Measurements from ENCODE around the gene DPP10. TPM values are rescaled to one million over a fixed set of nuclear protein-coding genes. Genes with fewer than 3 reads are reported as not detected.

Gene DPP10
- total RNA-seq, 2 donors from 2014 or later, result 3.1 to 11.2 TPM

DNA sequence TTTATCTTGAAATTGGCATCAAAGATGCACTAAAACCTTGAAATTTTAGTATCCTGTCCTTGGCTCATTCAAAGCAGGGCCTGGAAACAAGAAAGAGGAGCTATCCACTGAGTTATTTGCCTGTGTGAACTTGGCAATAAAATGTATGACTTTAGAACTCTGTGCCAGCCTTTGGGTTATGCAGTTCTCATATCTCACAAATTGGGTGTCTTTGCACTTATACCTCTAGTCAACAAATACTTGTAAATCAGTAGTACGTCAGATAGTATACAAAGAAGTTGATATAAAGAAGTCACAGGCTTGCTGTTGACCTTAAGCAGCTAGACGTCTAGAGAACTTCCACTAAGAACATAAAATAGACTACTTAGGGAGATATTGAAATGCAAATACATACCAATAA is 1331.9 kb downstream of the DPP10 start:
- Histone ChIP-seq H3K27ac (no peak overlapping the region), H3K9me3 (no peaks in the 10 kb centered on the region), H3K4me3 (no peak overlapping the region), H3K4me1 (no peaks in the 10 kb centered on the region), H3K36me3 (replicated peaks in 1 of 2; ENCODE audit: insufficient read depth in 1 of 2, low read depth in 2 of 2) (no peaks in the 10 kb centered on the region), H3K27me3 (no peaks in the 10 kb centered on the region)
- DNase-seq (no peak), ATAC-seq (no peak)
- intact Hi-C loops (cut with DNase I), result no loop called here
- no peak for TF ChIP-seq CTCF (IDR thresholded peaks at IDR 0.05)
- TF ChIP-seq POLR2A (IDR thresholded peaks at IDR 0.05), result no peak
- WGBS, 2 donors, result 50 to 53% methylated on average over 2 of the region's 2 CpGs

- ATAC-seq (no peak), DNase-seq (no peak)
- 81 to 87% methylated on average over 2 of the region's 2 CpGs for WGBS, 2 donors
- no peaks in the 10 kb centered on the region for H3K4me1 ChIP-seq
- no peak overlapping the region for H3K4me3 ChIP-seq
- no peaks in the 10 kb centered on the region for H3K9me3 ChIP-seq
- H3K36me3 ChIP-seq (replicated peaks in 1 of 2; ENCODE audit: insufficient read depth in 1 of 2, low read depth in 2 of 2), result no peaks in the 10 kb centered on the region
- H3K27ac ChIP-seq, result no peak overlapping the region
- H3K27me3 ChIP-seq, result no peaks in the 10 kb centered on the region
- intact Hi-C loops (cut with DNase I), result no loop called here
- TF ChIP-seq POLR2A (IDR thresholded peaks at IDR 0.05) (no peak), CTCF (IDR thresholded peaks at IDR 0.05) (no peak)
These were observed 1336.7 kb downstream of the DPP10 start for GRCh38 chr2:115779085-115779632.

DNA sequence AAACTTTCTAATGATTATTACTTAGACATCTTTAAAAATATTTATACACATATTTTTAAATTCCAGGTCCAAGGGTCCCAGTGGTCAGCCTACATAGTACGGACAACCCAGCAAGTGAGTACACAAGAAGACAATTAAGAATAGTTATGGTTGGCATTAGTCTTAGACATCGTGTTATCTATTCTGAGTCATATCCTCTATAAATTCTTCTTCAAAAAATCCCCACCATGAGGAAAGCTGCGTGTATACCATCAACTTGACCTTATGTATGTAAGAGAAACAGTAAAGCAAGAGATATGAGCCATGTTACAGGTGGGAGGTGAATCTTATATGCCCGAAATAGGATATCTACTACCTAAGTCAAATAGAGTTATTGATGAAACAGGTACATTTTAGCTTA is 1339.8 kb downstream of the DPP10 start:
- 88 to 93% methylated on average over 4 of the region's 4 CpGs for WGBS, 2 donors
- intact Hi-C loops (cut with DNase I), result no loop called here
- H3K36me3 ChIP-seq (replicated peaks in 1 of 2; ENCODE audit: insufficient read depth in 1 of 2, low read depth in 2 of 2), result no peaks in the 10 kb centered on the region
- TF ChIP-seq CTCF (IDR thresholded peaks at IDR 0.05) (no peak), POLR2A (IDR thresholded peaks at IDR 0.05) (no peak)
- H3K27ac ChIP-seq, result no peak overlapping the region
- ATAC-seq, result no peak
- H3K27me3 ChIP-seq, result no peaks in the 10 kb centered on the region
- H3K9me3 ChIP-seq, result no peaks in the 10 kb centered on the region
- no peak overlapping the region for H3K4me3 ChIP-seq
- DNase-seq, result no peak
- H3K4me1 ChIP-seq, result no peaks in the 10 kb centered on the region

DNA sequence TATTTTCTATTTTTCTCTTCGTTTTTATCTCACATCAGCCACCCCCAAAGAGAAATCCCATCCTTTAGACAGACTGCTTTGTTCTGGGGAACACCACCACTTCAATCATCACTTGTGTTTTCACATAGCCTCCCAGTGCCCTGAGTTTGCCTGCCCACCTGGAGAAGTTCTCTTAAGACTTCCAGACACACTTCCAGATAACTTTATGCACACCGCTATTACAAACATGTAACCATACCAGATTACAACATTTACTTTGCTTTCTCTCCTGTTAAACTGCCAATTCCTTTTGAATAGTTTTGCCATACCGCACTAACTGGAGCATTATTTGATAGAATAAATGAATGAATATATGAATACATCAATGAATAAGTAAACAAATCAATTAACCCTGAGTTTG is 1353.6 kb downstream of the DPP10 start:
- no peaks in the 10 kb centered on the region for H3K36me3 ChIP-seq (replicated peaks in 1 of 2; ENCODE audit: insufficient read depth in 1 of 2, low read depth in 2 of 2)
- H3K9me3 ChIP-seq, result no peaks in the 10 kb centered on the region
- H3K4me3 ChIP-seq, result no peak overlapping the region
- H3K27me3 ChIP-seq, result no peaks in the 10 kb centered on the region
- intact Hi-C loops (cut with DNase I), result no loop called here
- peak in 1 of 4 donors; percentile 17 for DNase-seq
- TF ChIP-seq POLR2A (IDR thresholded peaks at IDR 0.05), result no peak
- TF ChIP-seq CTCF (IDR thresholded peaks at IDR 0.05), result no peak
- H3K4me1 ChIP-seq, result peaks cover 6% of the 10 kb centered on the region
- WGBS, 2 donors, result 27 to 30% methylated on average over 3 of the region's 3 CpGs
- no peak overlapping the region for H3K27ac ChIP-seq
- ATAC-seq, result no peak

- peaks cover 7% of the 10 kb centered on the region for H3K4me1 ChIP-seq
- TF ChIP-seq CTCF (IDR thresholded peaks at IDR 0.05) (no peak), POLR2A (IDR thresholded peaks at IDR 0.05) (no peak)
- H3K4me3 ChIP-seq, result no peak overlapping the region
- ATAC-seq (no peak), DNase-seq (no peak)
- H3K36me3 ChIP-seq (replicated peaks in 1 of 2; ENCODE audit: insufficient read depth in 1 of 2, low read depth in 2 of 2), result no peaks in the 10 kb centered on the region
- H3K27ac ChIP-seq, result no peak overlapping the region
- 85 to 87% methylated on average over 3 of the region's 3 CpGs for WGBS, 2 donors
- H3K9me3 ChIP-seq, result no peaks in the 10 kb centered on the region
- intact Hi-C loops (cut with DNase I), result no loop called here
- H3K27me3 ChIP-seq, result no peaks in the 10 kb centered on the region
These were observed 1364.8 kb downstream of the DPP10 start for GRCh38 chr2:115807276-115807675.

Data from body of pancreas (tissue), 4 donors.